NCI-H510A (cell line): ENCODE results near the gene SCUBE1.
A peak's percentile ranks its signal among the peaks of the same experiment; 100 is the strongest.

Experiments
- DNase-seq: peaks from one replicate; lab custom pipeline; 2025; lab: John Stamatoyannopoulos, UW

The SCUBE1 gene

DNA sequence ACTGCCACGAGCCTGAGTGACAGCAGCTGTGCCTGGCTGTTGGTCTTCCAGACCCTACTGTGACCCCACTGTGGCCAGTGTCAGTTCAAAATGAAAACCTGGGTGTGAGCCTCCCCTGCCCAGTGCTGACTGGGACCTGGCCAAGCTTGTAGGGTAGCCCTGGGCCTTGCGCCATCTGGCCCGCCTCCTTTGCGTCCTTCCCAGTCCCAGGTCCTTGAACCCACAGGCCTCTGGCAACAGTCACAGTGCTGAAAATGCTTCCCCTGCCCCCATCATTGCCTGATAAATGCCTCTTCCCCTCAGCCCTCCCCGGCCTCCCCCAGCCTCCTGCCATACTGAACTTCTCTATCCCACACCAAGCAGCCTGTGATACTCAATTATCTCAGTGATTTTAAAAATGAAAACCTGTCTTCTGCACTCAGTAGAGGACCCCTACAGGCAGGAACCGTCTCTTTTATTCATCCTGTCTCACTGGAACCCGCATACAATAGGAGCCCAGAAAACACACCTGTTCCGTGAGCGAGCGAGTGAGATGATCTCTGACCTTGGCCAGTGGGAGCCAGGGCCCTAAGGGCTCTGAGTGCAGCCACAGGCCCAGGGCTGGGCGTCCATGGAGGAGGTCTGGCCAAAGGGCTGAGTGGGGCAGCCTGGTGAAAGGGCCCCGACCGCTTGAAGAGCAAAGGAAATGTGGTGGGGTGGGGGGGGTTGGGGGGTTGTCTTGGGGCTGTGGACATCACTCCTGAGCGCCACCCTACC, 106.6 kb downstream of the SCUBE1 start:
- DNase-seq, result no peak

DNA sequence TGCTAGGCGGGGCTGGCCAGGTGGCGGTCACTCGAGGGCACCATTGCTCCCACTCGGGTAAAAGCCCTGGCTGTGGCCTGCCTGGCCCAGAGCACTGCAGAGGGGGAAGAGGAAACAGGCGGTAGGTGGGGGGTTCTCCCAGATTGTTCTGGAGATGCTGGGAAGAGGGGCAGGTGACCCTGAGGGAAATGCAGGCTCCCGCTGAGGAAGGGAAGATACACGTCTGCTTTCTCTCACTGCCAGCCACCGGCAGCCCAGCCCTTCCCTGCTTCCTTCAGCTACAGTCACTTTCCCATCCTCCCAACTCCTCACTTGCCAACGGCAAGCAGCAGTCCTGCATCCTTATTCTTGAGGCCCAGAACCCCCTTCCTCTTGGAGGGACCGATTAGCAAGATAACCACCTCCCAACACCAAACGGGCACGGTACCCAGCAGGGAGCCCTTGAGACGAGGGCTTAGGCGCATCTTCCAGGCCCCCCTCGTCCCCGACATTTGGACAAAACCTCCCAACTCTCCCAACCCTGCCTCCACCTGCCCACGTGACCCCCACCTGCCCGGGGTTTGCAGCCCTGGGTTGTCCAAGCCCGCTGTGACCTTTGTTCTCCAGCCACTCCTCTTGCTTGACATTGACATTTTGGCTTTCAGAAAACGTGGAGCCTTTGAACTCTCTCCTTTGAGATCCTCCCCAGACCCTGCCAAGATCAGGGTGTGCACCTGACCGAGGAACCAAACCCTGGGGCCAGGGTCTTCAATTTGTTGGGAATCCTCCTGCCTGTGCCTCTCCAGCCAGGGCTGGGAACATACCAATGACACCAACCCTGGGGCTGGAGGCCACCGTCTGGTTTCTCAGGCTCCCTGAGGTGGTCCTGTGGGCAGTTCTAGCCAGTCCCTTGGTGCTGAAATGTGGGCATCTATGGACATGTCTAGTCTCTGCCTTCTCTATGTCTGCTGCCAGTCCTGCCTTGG, 107.4 kb downstream of the SCUBE1 start:
- no peak for DNase-seq

DNA sequence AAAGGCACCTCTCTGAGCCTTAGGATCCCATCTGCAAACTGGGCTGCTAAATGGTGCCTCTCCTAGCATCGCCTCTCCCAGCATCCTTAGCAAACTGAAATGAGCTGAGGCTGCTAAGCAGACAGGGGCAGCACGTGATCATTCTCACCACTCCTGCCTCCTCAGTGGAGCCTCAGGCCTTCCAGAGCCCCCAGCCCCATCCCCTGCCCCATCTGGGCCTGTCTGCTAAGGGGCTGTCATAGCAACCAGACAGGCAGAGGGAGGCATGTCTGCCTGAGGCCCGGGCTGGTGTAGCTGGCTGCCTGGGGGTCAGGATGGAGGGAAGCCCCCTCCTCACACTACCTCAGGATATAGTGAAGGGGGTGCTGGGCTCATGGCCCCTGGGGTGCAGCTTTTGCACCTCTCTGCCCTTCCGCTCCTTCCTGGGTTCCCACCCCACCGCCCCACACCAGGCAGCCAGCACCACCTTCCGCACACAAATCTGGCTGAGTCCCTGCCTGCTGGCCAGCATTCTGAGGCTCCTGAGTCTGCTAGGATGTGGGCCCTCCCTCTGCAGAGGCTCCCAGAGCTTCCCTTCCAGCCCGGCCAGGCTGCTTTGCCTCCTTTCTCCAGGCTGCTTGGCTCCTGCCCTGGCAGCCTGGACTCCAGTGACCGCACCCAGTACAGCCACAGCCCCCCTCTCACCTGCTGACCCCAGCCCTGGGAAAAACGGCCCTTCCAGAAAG, 108.7 kb downstream of the SCUBE1 start:
- no peak for DNase-seq

GRCh38 chr22:43233529-43233928, 109.6 kb downstream of the SCUBE1 start:
- no peak for DNase-seq

DNA sequence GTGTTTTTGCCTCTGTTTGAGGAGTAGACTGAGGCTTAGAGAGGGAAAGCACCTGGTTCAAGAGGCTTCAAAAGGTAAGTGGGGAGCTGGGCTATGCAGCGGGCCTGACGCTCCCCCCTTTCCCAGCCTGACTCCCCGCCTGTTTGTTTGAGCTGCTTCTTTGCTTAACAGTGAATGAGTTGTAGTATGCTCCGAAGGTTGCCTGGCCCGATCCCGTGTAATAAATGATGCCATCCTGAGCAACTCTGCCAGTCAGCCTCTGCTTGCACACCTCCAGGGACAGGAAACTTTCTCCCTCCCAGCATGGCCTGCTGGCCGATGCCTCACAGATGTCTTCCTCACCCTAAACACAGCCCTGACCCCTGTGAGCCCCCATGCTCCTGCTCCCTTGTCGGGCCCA, 110.7 kb downstream of the SCUBE1 start:
- no peak for DNase-seq

GRCh38 chr22:43231724-43232034, 111.5 kb downstream of the SCUBE1 start:
- no peak for DNase-seq

GRCh38 chr22:43230971-43231723, 112.0 kb downstream of the SCUBE1 start:
- DNase-seq, result peak; percentile 54

GRCh38 chr22:43230571-43230970, 112.6 kb downstream of the SCUBE1 start:
- DNase-seq, result no peak

DNA sequence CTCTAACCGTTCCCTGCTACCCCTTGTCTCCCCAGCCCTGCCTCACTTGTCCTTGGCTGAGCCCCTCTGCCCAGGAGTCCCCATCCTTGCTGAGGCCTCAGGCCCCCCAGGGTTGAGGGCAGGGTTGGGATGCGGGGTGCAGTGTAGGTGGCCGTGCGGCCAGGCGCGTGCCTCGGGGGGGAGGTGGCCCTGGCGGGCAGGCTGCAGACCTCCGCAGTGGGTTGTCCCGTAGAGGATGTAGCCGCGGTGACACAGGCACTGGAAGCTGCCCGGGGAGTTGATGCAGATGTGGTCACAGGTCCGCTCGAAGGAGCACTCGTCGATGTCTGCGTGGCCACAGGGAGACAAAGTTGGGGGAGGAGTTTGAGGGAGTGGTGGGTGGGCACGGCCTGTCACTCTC, 114.3 kb downstream of the SCUBE1 start:
- no peak for DNase-seq

DNA sequence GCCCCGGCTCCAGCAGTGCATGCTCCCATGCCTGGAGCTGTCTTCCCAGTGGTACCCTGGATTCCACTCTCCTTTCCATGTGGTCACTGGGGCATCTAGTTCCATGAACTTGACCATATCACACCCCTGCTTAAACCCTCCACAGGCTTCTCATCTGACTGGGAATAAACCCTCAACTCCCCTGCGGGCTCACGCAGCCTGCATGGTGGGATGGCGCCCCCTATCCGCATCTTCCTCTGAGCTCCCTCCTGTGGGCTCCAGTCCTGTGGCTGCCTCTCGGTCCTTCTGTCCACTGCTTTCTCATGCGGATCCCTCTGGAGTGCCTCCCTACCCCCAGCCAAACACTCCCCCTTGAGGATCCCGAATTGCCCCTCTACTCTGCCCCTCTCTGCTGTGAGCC, 114.8 kb downstream of the SCUBE1 start:
- DNase-seq, result no peak

- DNase-seq, result no peak
Observed at GRCh38 chr22:43227239-43227630, 115.9 kb downstream of the SCUBE1 start.

- peak; percentile 52 for DNase-seq
Observed at GRCh38 chr22:43226377-43227238, 116.6 kb downstream of the SCUBE1 start.

DNA sequence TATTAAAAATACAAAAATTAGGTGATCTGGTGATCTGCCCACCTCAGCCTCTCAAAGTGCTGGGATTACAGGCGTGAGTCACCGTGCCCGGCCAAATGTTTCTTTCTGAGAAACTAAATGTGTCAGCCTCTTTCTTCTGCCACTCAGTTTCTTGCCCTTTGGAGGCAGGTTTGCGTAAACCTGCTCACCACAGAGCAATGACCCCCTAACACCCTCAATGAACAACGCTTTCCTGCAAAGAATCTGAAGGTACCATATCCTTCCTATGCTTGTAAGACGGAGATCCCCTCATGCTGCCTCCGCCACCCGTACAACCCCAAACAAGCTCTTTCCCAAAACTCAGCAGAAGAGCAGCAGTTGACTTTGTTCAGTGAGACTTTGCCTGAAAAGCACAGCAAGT, 117.6 kb downstream of the SCUBE1 start:
- no peak for DNase-seq

DNA sequence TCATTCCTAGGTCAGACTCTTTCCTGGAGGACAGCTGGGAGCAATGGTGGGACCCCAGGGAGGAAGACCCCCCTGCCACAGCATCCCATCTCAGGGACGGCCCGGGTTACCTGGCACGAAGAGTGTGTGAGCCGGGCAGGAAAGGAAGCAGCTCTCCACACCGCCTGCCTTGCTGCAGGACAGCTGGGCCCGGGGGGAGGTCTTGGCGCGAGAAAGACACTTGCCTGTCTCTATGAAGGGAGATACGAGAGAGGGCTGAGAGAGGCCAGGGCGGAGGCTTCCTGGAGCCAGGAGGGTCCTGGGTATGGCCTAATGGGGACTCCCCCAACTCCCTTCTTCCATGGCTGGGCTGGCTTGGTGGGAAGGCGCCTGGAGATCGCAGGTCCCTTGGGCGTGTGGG, 120.2 kb downstream of the SCUBE1 start:
- DNase-seq, result no peak

DNA sequence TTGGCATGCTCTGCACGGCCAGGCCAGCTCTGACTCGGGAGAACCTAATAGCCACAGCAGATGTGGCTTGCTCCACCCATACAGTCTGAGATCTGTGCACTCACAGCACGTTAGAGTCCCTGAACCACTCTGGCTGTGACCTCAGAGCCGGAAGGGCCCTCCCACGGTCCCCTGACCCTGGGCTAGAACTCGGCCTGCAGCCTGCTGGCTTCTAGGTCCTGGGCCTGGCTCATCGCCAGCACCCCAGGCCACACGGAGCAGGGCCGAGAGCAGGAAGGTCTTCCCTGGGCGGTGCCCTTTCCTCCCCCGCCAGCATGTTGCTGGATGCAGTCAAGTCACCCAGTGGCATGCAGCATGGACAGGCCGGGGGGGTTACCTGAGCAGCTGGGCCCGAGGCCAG, 120.9 kb downstream of the SCUBE1 start:
- no peak for DNase-seq

DNA sequence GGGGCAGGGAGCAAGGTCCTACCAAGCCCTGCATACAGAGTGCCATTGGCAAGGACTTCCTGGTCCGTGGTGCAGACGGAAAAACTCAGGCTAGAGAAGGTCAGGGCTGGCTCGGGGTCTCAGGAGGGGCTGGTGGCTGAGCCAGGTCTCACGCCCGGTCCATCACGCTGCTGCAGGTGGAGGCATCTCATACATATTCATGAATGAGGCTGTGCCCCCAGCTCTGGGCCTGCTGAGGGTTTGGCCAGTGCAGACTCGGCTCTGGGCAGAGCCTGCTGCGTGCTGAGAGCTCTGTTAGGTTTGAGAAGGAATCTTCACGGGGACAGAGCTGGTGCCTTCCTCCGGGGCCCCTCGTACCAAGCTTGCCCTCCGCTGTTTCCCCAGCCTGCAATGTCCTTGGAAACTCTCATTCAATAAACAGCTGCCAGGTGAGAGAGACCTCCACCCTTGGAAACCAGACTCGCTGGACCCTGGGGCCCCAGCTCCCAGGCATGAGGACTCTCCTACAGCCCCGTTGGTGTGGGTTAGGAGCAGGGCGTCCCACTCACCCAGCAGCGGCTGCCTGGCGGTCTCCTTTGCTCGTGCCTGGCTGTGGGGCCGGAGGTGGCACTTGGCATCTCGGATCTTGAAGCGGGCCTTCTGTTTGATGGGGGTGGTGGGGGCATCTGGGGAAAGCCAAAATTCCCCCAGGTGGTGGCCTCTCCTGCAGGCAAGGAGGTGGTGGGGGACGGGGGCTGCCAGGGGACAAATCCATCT, 122.4 kb downstream of the SCUBE1 start:
- DNase-seq, result no peak

DNA sequence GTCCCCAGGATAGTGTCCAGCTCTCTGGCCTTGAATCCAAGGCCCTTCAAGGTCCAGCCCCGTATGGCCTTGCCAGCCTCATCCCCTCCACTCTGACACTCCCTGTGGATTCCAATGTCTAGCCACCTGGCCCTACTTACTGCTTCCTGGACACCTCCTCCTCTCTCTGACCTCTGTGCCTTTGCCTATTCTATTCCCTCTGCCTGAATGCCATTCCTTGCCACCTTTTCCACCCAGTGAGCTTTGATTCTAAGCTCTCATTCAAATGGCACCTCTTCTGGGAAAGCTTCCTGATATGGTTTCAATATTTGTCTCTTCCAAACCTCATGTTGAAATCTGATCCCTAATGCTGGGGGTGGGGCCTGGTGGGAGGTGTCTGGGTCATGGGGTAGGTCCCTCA, 124.4 kb downstream of the SCUBE1 start:
- DNase-seq, result no peak

DNA sequence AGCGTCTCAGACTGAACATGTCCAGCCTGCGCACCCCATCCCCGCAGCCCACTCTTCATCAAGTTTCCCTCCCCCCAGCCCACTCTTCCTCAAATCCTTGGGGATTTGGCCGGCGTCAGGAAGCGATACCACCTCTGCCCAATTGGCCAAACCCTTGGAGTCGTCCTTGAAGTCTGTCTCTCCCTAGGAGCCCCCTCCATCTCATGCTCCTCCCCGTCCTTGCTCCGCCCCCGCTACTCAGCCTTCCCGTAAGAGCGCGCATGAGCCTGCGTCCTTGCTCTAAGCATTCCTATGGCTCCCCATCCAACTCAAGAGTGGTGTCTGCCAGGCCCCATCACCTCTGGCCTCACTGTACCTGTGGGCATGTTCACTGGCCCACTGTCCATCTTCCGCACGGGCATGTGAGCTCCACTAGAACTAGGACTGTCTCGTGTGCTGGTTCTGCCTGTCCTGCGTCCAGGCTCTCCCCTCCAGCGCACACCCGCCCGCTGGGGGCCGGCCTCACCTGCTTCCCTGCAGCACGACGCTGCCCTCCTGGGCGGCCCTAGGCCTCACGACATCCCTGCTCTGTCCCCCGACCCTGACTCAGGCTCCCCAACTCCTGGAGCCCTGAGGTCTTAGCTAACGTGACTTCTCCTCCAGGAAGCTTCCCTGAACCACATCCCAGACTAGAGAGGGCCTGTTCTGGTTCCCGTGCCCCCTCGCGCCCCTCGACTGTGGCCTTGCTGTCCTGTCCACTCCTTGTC, 125.7 kb downstream of the SCUBE1 start:
- DNase-seq, result no peak

DNA sequence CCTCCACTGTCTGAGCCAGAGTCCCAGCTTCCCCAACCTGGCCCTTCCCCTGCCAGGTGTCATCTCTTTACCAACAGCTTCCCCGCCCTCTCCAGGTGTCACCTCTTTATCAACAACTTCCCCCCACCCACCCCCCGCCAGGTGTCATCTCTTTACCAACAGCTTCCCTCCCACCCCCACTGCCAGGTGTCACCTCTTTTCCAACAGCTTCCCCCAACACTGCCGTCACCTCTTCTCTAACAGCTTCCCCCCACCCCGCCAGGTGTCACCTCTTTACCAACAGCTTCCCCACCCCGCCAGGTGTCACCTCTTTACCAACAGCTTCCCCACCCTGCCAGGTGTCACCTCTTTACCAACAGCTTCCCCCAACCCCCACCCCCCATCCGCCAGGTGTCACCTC, 126.4 kb downstream of the SCUBE1 start:
- DNase-seq, result peak; percentile 37

DNA sequence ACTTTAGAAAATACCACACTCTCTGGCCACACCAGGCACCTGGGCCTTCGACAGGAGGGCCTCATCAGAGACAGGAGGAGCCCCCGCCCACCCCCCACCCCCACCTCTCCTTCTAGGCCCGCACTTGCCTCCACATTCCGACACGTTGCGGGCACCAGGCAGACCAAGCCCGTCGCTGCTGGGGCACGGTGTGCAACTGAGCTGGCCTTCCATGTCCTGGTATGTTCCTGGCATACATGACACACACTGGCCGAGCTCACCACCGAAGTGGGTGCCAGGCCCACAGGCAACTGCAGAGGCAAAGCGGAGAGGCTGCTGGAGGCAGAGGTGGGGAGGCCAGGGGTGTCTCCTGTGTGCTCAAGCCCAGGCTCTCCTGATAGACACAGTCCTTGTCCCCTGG, 129.2 kb downstream of the SCUBE1 start:
- DNase-seq, result no peak
